Progenitor cell of endocrine pancreas (in vitro differentiated cells): ENCODE data around the gene GRIN3A. TPM values are rescaled to one million over a fixed set of nuclear protein-coding genes. Genes with fewer than 3 reads are reported as not detected.

Source experiments
- DNase-seq: peaks from one replicate; pipeline ENCODE4 v3.0.0; 2021; ENCODE audit warnings: low spot score; ENCODE audit not compliant: unreplicated experiment
- H3K27ac Mint-ChIP-seq: 2 replicates; pipeline ENCODE4 v1.8.0; 2021; ENCODE audit warnings: mild to moderate bottlenecking, moderate library complexity, mixed read lengths
- H3K27me3 Mint-ChIP-seq: 2 replicates; pipeline ENCODE4 v1.8.0; 2021; ENCODE audit warnings: mixed read lengths
- H3K36me3 Mint-ChIP-seq: 2 replicates; pipeline ENCODE4 v1.8.0; 2022; ENCODE audit warnings: mixed read lengths; ENCODE audit not compliant: insufficient read depth
- H3K4me1 Mint-ChIP-seq: 2 replicates; pipeline ENCODE4 v1.8.0; 2021; ENCODE audit warnings: low read depth, mixed read lengths
- H3K4me3 Mint-ChIP-seq: 2 replicates; pipeline ENCODE4 v1.8.0; 2021; ENCODE audit warnings: low read depth, mild to moderate bottlenecking, moderate library complexity, mixed read lengths
- H3K9me3 Mint-ChIP-seq: 2 replicates; pipeline ENCODE4 v1.8.0; 2021; ENCODE audit warnings: low read depth, mixed read lengths
- CTCF ChIP-seq: fragments of 200-600 bp; sonication (generic); IDR thresholded peaks from one replicate; pipeline ENCODE4 v1.5.0; 2021; ENCODE audit warnings: antibody characterized with exemption, mild to moderate bottlenecking; ENCODE audit not compliant: unreplicated experiment
- total RNA-seq: library from RNA; stranded (reverse); gene quantifications from 2 replicates; pipeline ENCODE4 v1.2.1, GENCODE V29; 2021

GRIN3A gene
- total RNA-seq, 1 donor from 2014 or later: 0.48 TPM

- H3K4me1 Mint-ChIP-seq: no peaks in the 10 kb centered on the region
- H3K27ac Mint-ChIP-seq: no peak overlapping the region
- H3K27me3 Mint-ChIP-seq: no peaks in the 10 kb centered on the region
- no peaks in the 10 kb centered on the region for H3K36me3 Mint-ChIP-seq
- no peak for TF ChIP-seq CTCF
- no peaks in the 10 kb centered on the region for H3K9me3 Mint-ChIP-seq
- no peak overlapping the region for H3K4me3 Mint-ChIP-seq
- no peak for DNase-seq
Measured at GRCh38 chr9:101674165-101674564, 64.3 kb downstream of the GRIN3A start.

- DNase-seq: no peak
- no peaks in the 10 kb centered on the region for H3K27me3 Mint-ChIP-seq
- H3K36me3 Mint-ChIP-seq: no peaks in the 10 kb centered on the region
- no peak for TF ChIP-seq CTCF
- H3K9me3 Mint-ChIP-seq: no peaks in the 10 kb centered on the region
- H3K27ac Mint-ChIP-seq: no peak overlapping the region
- no peaks in the 10 kb centered on the region for H3K4me1 Mint-ChIP-seq
- no peak overlapping the region for H3K4me3 Mint-ChIP-seq
Measured at GRCh38 chr9:101673642-101674041, 64.8 kb downstream of the GRIN3A start.

- Mint-ChIP-seq H3K4me3 (no peak overlapping the region), H3K27me3 (no peaks in the 10 kb centered on the region), H3K4me1 (no peaks in the 10 kb centered on the region), H3K36me3 (no peaks in the 10 kb centered on the region), H3K9me3 (no peaks in the 10 kb centered on the region), H3K27ac (no peak overlapping the region)
- TF ChIP-seq CTCF: no peak
- DNase-seq: no peak
Measured at GRCh38 chr9:101671567-101671966, 66.9 kb downstream of the GRIN3A start.

GRCh38 chr9:101668421-101668820 is 70.0 kb downstream of the GRIN3A start:
- H3K27me3 Mint-ChIP-seq: no peaks in the 10 kb centered on the region
- no peaks in the 10 kb centered on the region for H3K36me3 Mint-ChIP-seq
- TF ChIP-seq CTCF: no peak
- no peaks in the 10 kb centered on the region for H3K4me1 Mint-ChIP-seq
- no peak overlapping the region for H3K4me3 Mint-ChIP-seq
- no peaks in the 10 kb centered on the region for H3K9me3 Mint-ChIP-seq
- H3K27ac Mint-ChIP-seq: no peak overlapping the region
- DNase-seq: no peak

- Mint-ChIP-seq H3K9me3 (no peaks in the 10 kb centered on the region), H3K4me1 (no peaks in the 10 kb centered on the region), H3K27ac (no peak overlapping the region), H3K27me3 (no peaks in the 10 kb centered on the region), H3K36me3 (no peaks in the 10 kb centered on the region), H3K4me3 (no peak overlapping the region)
- no peak for DNase-seq
- TF ChIP-seq CTCF: no peak
Measured at GRCh38 chr9:101664453-101664852, 74.0 kb downstream of the GRIN3A start.
